Naive thymus-derived CD4-positive, alpha-beta T cell (primary cell): ENCODE measurements around the gene MRPL55. TPM values are rescaled to one million over a fixed set of nuclear protein-coding genes. Genes with fewer than 3 reads are reported as not detected.

ENCODE experiments used
- ATAC-seq: fragments of 150-1000 bp; cut with Tn5 transposase; 2 replicates; pipeline ENCODE4 v1.10.0; 2021; ENCODE audit warnings: mild to moderate bottlenecking, moderate library complexity
- CTCF ChIA-PET: fragments of 350-600 bp; sonication (Branson Sonifier 250); formaldehyde crosslinking; loops from one replicate; lab custom pipeline; 2021; ENCODE audit warnings: antibody characterized with exemption; lab: Charles Lee
- POLR2A ChIA-PET: fragments of 350-600 bp; sonication (Branson Sonifier 250); formaldehyde crosslinking; loops from one replicate; lab custom pipeline; 2021; ENCODE audit warnings: antibody characterized with exemption, inconsistent platforms; lab: Charles Lee
- DNase-seq, 9 donors: peaks; one replicate each; pipeline versions ENCODE4 v3.0.0 to v3.0.0-alpha.2; 2020 to 2022; ENCODE audit warnings: mixed read lengths in 1 of 9
- H3K27ac ChIP-seq: one replicate; pipeline ENCODE4 v1.7.0; 2013; ENCODE audit warnings: mild to moderate bottlenecking, low read depth, low read length, moderate library complexity
- H3K27me3 ChIP-seq, 2 donors: one replicate each; pipeline ENCODE4 v1.7.0; 2013; ENCODE audit warnings: low read length in 2 of 2, mild to moderate bottlenecking in 2 of 2, moderate library complexity in 2 of 2; ENCODE audit not compliant: control insufficient read depth in 2 of 2, insufficient read depth in 2 of 2
- H3K36me3 ChIP-seq, 3 experiments: 1 replicate in 2 of 3; 2 replicates in 1 of 3; pipeline ENCODE4 v1.7.0; 2013; ENCODE audit warnings: low read length in 3 of 3, mild to moderate bottlenecking in 3 of 3, moderate library complexity in 1 of 3; ENCODE audit not compliant: insufficient read depth in 3 of 3, control insufficient read depth in 2 of 3
- H3K4me1 ChIP-seq, 2 donors: one replicate each; pipeline ENCODE4 v1.7.0; 2013; ENCODE audit warnings: low read length in 2 of 2, mild to moderate bottlenecking in 2 of 2, moderate library complexity in 1 of 2; ENCODE audit not compliant: control insufficient read depth in 2 of 2, insufficient read depth in 2 of 2
- H3K4me3 ChIP-seq: 2 replicates; pipeline ENCODE4 v1.7.0; 2013; ENCODE audit warnings: mild to moderate bottlenecking, low read length
- H3K9me3 ChIP-seq, 3 experiments: 1 replicate in 2 of 3; 2 replicates in 1 of 3; pipeline ENCODE4 v1.7.0; 2013; ENCODE audit warnings: low read length in 3 of 3; ENCODE audit not compliant: control insufficient read depth in 2 of 3
- H3K27ac Mint-ChIP-seq, 9 donors: one replicate each; pipeline ENCODE4 v1.8.0; 2020 to 2022; ENCODE audit warnings: mixed read lengths in 9 of 9, mild to moderate bottlenecking in 8 of 9, moderate library complexity in 5 of 9, inconsistent platforms in 2 of 9
- H3K27me3 Mint-ChIP-seq, 5 donors: one replicate each; pipeline ENCODE4 v1.8.0; 2021 to 2022; ENCODE audit warnings: mixed read lengths in 5 of 5, mild to moderate bottlenecking in 1 of 5
- H3K36me3 Mint-ChIP-seq, 5 donors: one replicate each; pipeline ENCODE4 v1.8.0; 2020 to 2022; ENCODE audit warnings: mixed read lengths in 5 of 5, mild to moderate bottlenecking in 3 of 5, inconsistent platforms in 1 of 5
- H3K4me1 Mint-ChIP-seq, 7 donors: one replicate each; pipeline ENCODE4 v1.8.0; 2020 to 2022; ENCODE audit warnings: mixed read lengths in 7 of 7, mild to moderate bottlenecking in 3 of 7, inconsistent platforms in 1 of 7
- H3K4me3 Mint-ChIP-seq, 10 donors: one replicate each; pipeline ENCODE4 v1.8.0; 2020 to 2022; ENCODE audit warnings: mild to moderate bottlenecking in 10 of 10, mixed read lengths in 10 of 10, moderate library complexity in 6 of 10, inconsistent platforms in 2 of 10
- H3K9me3 Mint-ChIP-seq, 11 donors: one replicate each; pipeline ENCODE4 v1.8.0; 2020 to 2022; ENCODE audit warnings: mixed read lengths in 11 of 11, mild to moderate bottlenecking in 4 of 11, inconsistent platforms in 1 of 11, moderate library complexity in 1 of 11
- intact Hi-C, 2 donors: fragments of 100-400 bp; cut with micrococcal nuclease; formaldehyde crosslinking; loops; one replicate each; pipeline ENCODE4 v1.15.1; 2023
- polyA plus RNA-seq, 2 donors: library from polyadenylated mRNA; unstranded; fragments of 300-500 nt; fragmentation: Illumina TruSeq; gene quantifications; one replicate each; pipeline ENCODE4 v1.2.3, GENCODE V29; 2021
- total RNA-seq, 6 experiments: library from RNA in 5 of 6; stranded (reverse) in 5 of 6; gene quantifications; 1 replicate in 5 of 6; 2 replicates in 1 of 6; pipeline ENCODE4 v1.2.3 and lab custom pipeline; 2021 to 2026

MRPL55 gene
- total and polyA plus RNA-seq, 7 experiments from 2014 or later, result 34.3 to 149 (median 68.5) TPM

- POLR2A ChIA-PET, result no interaction called here
- Histone ChIP-seq H3K27ac (no peak overlapping the region), H3K27me3 (peaks cover 0 to 16% of the 10 kb centered on the region in 2 donors), H3K36me3 (no peaks in the 10 kb centered on the region), H3K9me3 (no peaks in the 10 kb centered on the region), H3K4me3 (no peak overlapping the region), H3K4me1 (no peaks in the 10 kb centered on the region)
- Mint-ChIP-seq H3K27ac (no peak overlapping the region), H3K36me3 (no peaks in the 10 kb centered on the region), H3K27me3 (peaks cover 0 to 17% (median 5%) of the 10 kb centered on the region in 5 donors), H3K9me3 (peaks cover 0 to 2% (median 0%) of the 10 kb centered on the region in 11 donors), H3K4me3 (no peak overlapping the region), H3K4me1 (peaks cover 0 to 6% (median 5%) of the 10 kb centered on the region in 7 donors)
- ATAC-seq (no peak), DNase-seq (no peak)
- intact Hi-C loops, result no loop called here
- CTCF ChIA-PET, result no interaction called here
Observed at GRCh38 chr1:228070173-228070572, 38.9 kb downstream of the MRPL55 start.

GRCh38 chr1:228068359-228068758 lies 40.7 kb downstream of the MRPL55 start:
- Mint-ChIP-seq H3K4me1 (peaks cover 0 to 6% (median 0%) of the 10 kb centered on the region in 7 donors), H3K36me3 (no peaks in the 10 kb centered on the region), H3K27ac (no peak overlapping the region), H3K4me3 (no peak overlapping the region), H3K27me3 (peaks cover 0 to 17% (median 6%) of the 10 kb centered on the region in 5 donors), H3K9me3 (peaks cover 0 to 2% (median 0%) of the 10 kb centered on the region in 11 donors)
- ATAC-seq (no peak), DNase-seq (no peak)
- ChIA-PET CTCF (no interaction called here), POLR2A (no interaction called here)
- Histone ChIP-seq H3K4me1 (no peaks in the 10 kb centered on the region), H3K36me3 (no peaks in the 10 kb centered on the region), H3K27ac (no peak overlapping the region), H3K27me3 (peaks cover 0 to 25% of the 10 kb centered on the region in 2 donors), H3K4me3 (no peak overlapping the region), H3K9me3 (no peaks in the 10 kb centered on the region)
- intact Hi-C loops, result no loop called here

- Mint-ChIP-seq H3K9me3 (peaks cover 0 to 2% (median 0%) of the 10 kb centered on the region in 11 donors), H3K4me3 (no peak overlapping the region), H3K36me3 (no peaks in the 10 kb centered on the region), H3K27me3 (peaks cover 0 to 17% (median 6%) of the 10 kb centered on the region in 5 donors), H3K4me1 (peaks cover 0 to 3% (median 0%) of the 10 kb centered on the region in 7 donors), H3K27ac (no peak overlapping the region)
- Histone ChIP-seq H3K4me1 (no peaks in the 10 kb centered on the region), H3K27me3 (peaks cover 0 to 33% of the 10 kb centered on the region in 2 donors), H3K9me3 (no peaks in the 10 kb centered on the region), H3K4me3 (no peak overlapping the region), H3K27ac (no peak overlapping the region), H3K36me3 (no peaks in the 10 kb centered on the region)
- CTCF ChIA-PET, result no interaction called here
- POLR2A ChIA-PET, result interaction anchor here (0.6 kb wide), 1 partner anchor 15 kb away, joined by 3 read pairs; the partner anchor contains the start of gene ARF1
- DNase-seq, result no peak
- ATAC-seq, result no peak
- intact Hi-C loops, result no loop called here
Observed at GRCh38 chr1:228066891-228067654, 42.0 kb downstream of the MRPL55 start.

GRCh38 chr1:228066416-228066815 lies 42.7 kb downstream of the MRPL55 start:
- H3K27me3 Mint-ChIP-seq, result peaks cover under 1 to 17% (median 6%) of the 10 kb centered on the region in 5 donors

GRCh38 chr1:228065543-228066347 lies 43.4 kb downstream of the MRPL55 start:
- intact Hi-C loops, result no loop called here
- ATAC-seq, result no peak

More at GRCh38 chr1:228066416-228066815, 42.7 kb downstream of the MRPL55 start:
- DNase-seq (no peak), ATAC-seq (no peak)
- H3K27ac ChIP-seq, result no peak overlapping the region
- H3K9me3 ChIP-seq, result no peaks in the 10 kb centered on the region
- H3K4me3 ChIP-seq, result no peak overlapping the region
- ChIA-PET CTCF (no interaction called here), POLR2A (interaction anchor here (0.6 kb wide), 1 partner anchor 16 kb away, joined by 3 read pairs; the partner anchor contains the start of gene ARF1)
- no peaks in the 10 kb centered on the region for H3K36me3 ChIP-seq
- intact Hi-C loops, result no loop called here
- H3K27me3 ChIP-seq, result peaks cover under 1 to 40% of the 10 kb centered on the region in 2 donors
- H3K4me1 ChIP-seq, result no peaks in the 10 kb centered on the region
- Mint-ChIP-seq H3K9me3 (peaks cover 0 to 2% (median 0%) of the 10 kb centered on the region in 11 donors), H3K27ac (no peak overlapping the region), H3K4me3 (no peak overlapping the region), H3K36me3 (no peaks in the 10 kb centered on the region), H3K4me1 (peaks cover 0 to 3% (median 0%) of the 10 kb centered on the region in 7 donors)

GRCh38 chr1:228064741-228065542 lies 44.2 kb downstream of the MRPL55 start:
- ATAC-seq (no peak), DNase-seq (no peak)
- Mint-ChIP-seq H3K4me1 (peaks cover 6 to 11% (median 7%) of the 10 kb centered on the region in 7 donors), H3K9me3 (peaks cover 0 to 3% (median 0%) of the 10 kb centered on the region in 11 donors), H3K4me3 (peak overlapping the region in 1 of 10 donors; percentile 25), H3K27ac (no peak overlapping the region), H3K36me3 (peaks cover 0 to 4% (median 0%) of the 10 kb centered on the region in 5 donors), H3K27me3 (peaks cover 8 to 23% (median 16%) of the 10 kb centered on the region in 5 donors)
- Histone ChIP-seq H3K4me1 (peaks cover 3 to 12% of the 10 kb centered on the region in 2 donors), H3K9me3 (no peaks in the 10 kb centered on the region), H3K4me3 (no peak overlapping the region), H3K27ac (no peak overlapping the region), H3K36me3 (no peaks in the 10 kb centered on the region), H3K27me3 (peaks cover 6 to 49% of the 10 kb centered on the region in 2 donors)
- intact Hi-C loops, result no loop called here
- ChIA-PET POLR2A (no interaction called here), CTCF (no interaction called here)

More at GRCh38 chr1:228065543-228066347, 43.4 kb downstream of the MRPL55 start:
- no peak for DNase-seq
- ChIA-PET CTCF (no interaction called here), POLR2A (no interaction called here)
- Histone ChIP-seq H3K27me3 (peaks cover 4 to 46% of the 10 kb centered on the region in 2 donors), H3K4me1 (peaks cover 0 to 4% of the 10 kb centered on the region in 2 donors), H3K9me3 (no peaks in the 10 kb centered on the region), H3K36me3 (no peaks in the 10 kb centered on the region), H3K27ac (no peak overlapping the region), H3K4me3 (no peak overlapping the region)
- H3K27ac Mint-ChIP-seq, result no peak overlapping the region
- peaks cover 7 to 23% (median 12%) of the 10 kb centered on the region in 5 donors for H3K27me3 Mint-ChIP-seq
- peaks cover 0 to 3% (median 0%) of the 10 kb centered on the region in 11 donors for H3K9me3 Mint-ChIP-seq
- no peak overlapping the region for H3K4me3 Mint-ChIP-seq
- H3K36me3 Mint-ChIP-seq, result peaks cover 0 to 4% (median 0%) of the 10 kb centered on the region in 5 donors
- H3K4me1 Mint-ChIP-seq, result peaks cover 4 to 7% (median 6%) of the 10 kb centered on the region in 7 donors
